SIG-M5 treated with dmso at 0.1 percent for 504 hours (cell line): Measurements from ENCODE around the gene RFNG.

Experiments
- DNase-seq: peaks from one replicate; lab custom pipeline; 2025; ENCODE audit not compliant: unreplicated experiment; lab: John Stamatoyannopoulos, UW

Gene RFNG

GRCh38 chr17:82089723-82090548 lies 38.3 kb upstream of the RFNG start:
- DNase-seq = no peak

GRCh38 chr17:82088838-82089722 lies 37.5 kb upstream of the RFNG start:
- no peak for DNase-seq

- DNase-seq = no peak
Observed at GRCh38 chr17:82087961-82088837, 36.6 kb upstream of the RFNG start.

- DNase-seq = no peak
Observed at GRCh38 chr17:82086941-82087906, 35.6 kb upstream of the RFNG start.

- DNase-seq = no peak
Observed at GRCh38 chr17:82085931-82086764, 34.5 kb upstream of the RFNG start.

DNA sequence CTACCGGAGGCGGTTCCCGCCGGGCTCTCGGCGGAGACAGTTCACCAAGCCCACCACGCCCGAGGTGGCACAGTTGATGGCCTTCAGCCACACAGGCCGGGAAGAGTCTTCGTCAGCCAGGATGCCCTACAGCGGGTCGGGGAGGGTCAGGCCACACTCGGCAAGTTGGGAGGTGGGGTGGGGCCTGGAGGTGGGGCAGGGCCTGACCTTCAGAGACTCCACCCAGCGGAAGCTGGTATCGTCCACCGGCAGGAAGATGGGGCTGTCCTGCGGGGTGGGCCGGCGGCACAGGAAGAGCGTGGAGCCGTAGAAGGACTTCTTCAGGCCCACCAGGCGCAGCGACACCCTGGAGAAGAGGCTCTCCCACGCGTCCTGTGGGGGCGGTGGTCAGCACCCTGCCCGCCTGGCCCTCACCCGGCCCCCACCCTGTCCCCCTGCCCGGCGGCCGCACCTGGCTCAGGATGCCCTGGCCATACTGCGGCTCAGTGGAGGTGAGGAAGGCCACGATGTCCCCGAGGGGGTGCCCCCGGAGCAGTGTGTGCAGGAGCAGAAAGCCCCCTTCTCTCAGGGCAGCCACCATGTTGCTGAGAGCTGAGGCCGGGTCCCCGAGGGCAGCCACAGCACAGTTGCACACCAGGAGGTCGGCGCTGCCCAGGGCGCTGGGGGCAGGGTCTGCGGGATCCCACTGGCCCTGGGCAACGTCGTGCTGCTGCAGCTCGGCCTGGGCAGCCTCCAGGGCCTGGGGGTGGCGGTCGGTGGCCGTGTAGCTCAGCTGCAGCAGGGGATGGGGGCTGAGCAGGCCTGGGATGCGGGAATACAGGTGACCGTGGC lies 33.6 kb upstream of the RFNG start:
- DNase-seq = no peak

DNA sequence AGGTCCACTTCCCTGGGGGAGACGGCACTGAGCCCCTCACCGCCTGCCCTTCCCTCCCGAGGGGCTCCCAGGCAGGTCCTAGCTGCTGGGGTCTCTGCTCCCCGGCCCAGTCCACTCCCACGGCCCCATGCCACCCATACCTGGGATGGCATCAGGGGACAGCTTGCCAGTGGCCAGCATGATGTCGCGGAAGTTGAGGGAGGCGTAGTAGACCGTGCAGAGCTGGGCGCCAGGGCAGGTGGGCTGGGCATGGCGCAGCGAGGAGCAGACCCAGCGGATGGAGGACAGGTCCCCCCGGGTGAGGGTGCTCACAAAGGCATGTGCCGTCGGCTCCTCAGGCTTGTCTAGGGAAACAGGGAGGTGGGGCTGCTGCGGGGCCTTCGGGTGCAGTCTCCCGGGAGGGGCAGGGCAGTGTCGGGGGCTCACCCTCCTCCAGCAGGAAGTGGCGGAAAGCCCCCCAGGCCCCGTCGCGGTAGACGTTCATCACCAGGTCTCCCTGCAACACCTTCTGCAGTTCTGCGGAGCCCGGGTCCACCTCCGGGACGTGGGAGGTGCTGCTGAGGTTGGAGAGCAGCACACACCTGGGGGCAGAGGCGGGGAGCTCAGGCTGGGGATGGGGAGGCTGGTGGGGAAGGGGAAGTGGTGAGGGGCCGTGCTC lies 32.9 kb upstream of the RFNG start:
- DNase-seq = no peak

DNA sequence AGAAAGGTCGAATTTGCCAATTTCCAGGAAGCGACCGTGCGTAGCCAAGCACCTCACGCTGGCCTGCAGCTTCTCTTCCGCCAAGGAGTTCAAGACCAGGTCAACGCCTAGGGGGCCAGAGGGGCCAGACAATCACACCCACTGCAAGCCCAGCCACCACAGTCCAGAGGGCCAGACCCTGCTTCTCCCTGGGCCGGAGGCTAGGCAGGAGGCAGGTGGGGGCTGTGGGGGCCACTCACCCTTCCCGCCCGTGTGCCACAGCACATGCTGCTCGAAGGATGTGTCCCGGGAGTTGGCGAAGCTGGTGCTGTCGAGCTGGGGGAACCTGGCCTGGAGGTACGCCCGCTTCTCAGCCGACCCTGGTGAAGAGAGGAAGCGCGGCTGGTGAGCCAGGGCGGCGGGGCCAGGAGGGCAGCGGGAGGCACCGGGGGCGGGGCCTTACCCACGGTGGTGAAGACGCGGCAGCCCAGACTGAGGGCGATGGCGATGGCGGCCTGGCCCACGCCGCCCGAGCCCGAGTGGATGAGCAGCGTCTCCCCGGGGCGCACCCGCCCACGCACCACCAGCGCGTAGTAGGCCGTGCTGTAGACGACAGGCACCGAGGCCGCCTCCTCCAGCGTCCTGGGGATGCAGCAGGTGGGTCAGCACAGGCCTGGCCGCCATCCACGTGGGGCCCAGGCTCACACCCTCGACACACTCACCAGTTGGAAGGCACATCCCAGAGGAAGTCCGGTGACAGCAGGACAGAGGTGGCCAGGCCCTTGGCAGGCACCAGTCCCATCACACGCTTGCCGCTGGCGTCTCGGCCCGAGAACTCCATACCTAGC lies 32.1 kb upstream of the RFNG start:
- no peak for DNase-seq

DNA sequence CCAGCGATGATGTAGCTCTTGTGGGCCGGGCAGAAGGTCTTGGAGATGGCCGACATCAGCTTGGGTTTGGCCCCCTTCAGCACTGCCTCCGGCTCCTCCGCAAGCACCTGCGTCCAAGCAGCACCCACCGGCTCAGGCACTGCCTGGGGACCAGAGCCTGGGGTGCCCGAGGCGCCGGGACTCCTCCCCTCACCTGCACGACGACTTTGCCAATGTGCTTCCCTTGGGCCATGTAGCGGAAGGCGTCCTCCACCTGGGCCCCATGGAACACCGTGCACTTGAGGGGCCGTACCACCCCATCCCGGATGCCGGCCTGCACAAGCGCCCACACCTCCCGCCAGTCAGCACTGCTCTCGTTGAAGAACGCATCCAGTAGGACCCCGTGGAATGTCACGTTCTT lies 31.4 kb upstream of the RFNG start:
- no peak for DNase-seq

DNA sequence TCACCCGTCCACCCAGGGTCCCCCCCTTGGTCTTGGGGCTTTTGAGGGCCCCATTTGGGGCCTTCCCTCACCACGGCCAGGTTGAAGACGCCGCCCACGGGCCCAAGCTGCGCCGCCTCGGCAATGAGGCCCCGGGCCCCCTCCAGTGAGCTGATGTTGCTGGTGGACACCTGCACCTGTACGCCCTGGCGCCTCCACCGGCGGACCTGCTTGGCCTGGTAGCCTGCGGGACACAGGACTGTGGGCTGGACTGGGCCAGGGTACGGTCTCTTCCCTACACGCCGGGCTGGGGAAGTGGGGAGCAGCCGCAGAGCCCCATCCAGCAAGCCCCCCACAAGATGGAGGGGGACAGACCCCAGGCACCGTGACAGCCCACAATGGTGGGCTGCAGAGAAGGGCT lies 30.8 kb upstream of the RFNG start:
- no peak for DNase-seq

DNA sequence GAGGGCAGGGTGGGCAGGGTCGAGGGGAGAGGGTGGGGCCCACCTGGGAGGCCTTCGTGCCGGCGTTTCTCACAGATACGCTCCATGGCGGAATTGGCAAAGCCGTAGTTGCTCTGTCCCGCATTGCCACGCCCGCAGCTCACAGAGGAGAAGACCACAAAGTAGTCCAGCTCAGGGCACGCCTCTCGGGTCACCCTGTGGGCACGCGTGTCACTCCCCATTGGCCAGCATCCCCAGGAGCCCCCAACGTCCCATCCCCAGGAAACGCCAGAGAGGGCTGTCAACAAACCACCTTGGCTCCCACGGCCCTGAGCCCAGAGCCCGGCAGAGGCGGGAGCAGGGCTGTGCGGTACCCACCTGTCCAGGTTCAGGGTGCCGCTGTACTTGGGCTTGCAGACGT lies 30.4 kb upstream of the RFNG start:
- no peak for DNase-seq

- no peak for DNase-seq
Observed at GRCh38 chr17:82081546-82081945, 29.9 kb upstream of the RFNG start.

GRCh38 chr17:82080789-82081464 lies 29.3 kb upstream of the RFNG start:
- no peak for DNase-seq

GRCh38 chr17:82080048-82080788 lies 28.6 kb upstream of the RFNG start:
- DNase-seq = no peak

- no peak for DNase-seq
Observed at GRCh38 chr17:82079001-82079677, 27.5 kb upstream of the RFNG start.
